Limb (tissue), 2 donors: ENCODE results near the gene TP53.
A peak's percentile ranks its signal among the peaks of the same experiment; 100 is the strongest.

Experiments used
- DNase-seq, 2 donors: peaks; one replicate each; pipeline ENCODE4 v3.0.0-alpha.2; 2016; ENCODE audit errors: extremely low spot score in 2 of 2

The TP53 gene

DNA sequence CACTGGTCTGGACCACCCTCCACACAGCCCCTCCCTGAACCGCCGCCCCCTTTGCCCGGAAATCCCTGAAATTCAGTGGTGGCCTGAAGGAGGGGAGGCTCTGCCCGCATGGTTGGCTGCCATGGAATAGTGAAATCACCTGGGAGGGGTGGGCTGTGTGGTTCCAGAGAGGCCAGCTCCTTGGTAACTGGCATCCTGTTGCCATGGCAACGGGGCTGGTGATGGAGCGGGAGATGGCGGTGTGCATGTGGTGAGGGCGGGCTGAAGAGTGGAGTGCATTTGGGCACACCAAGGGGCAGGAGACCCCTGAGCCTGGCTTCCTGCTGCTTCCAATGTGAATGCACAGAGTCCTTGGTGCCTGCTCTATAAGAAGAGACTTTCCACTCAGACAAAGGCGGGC is 20.2 kb upstream of the TP53 start:
- DNase-seq = no peak

DNA sequence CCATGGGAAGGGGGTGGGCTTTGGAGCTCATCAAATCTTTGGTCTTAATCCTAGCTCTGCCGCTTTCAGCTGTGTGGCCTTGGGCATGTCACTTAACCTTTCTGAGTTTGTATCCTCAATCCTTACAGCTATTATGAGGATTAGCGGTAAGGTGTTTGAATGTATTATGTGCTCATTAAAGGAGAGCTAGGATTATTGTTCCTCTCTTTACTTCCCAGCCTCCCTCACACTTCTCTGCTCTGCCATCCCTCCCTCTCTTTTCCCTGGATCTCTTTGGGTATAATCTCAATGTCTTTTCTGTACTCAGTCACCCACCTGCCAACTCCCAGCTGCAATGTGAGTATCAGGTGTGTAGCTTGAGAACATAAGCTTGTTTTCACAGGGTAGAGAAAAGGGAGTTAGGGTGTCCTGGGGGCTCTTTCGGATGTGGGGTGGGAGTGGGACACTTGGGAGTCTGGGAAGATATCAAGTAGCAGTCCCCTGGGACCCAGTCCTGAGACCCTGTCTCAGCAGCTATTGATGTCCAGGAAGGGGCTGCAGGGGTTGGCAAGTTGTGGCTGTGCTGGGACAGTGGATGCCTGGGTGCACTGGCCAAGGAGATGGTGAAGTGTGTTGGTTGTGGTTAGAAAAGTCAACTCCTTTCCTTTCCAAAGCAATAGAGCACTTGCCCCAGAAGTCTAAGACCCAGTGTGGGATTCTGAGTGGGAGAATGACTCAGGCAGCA is 19.5 kb upstream of the TP53 start:
- no peak for DNase-seq

DNA sequence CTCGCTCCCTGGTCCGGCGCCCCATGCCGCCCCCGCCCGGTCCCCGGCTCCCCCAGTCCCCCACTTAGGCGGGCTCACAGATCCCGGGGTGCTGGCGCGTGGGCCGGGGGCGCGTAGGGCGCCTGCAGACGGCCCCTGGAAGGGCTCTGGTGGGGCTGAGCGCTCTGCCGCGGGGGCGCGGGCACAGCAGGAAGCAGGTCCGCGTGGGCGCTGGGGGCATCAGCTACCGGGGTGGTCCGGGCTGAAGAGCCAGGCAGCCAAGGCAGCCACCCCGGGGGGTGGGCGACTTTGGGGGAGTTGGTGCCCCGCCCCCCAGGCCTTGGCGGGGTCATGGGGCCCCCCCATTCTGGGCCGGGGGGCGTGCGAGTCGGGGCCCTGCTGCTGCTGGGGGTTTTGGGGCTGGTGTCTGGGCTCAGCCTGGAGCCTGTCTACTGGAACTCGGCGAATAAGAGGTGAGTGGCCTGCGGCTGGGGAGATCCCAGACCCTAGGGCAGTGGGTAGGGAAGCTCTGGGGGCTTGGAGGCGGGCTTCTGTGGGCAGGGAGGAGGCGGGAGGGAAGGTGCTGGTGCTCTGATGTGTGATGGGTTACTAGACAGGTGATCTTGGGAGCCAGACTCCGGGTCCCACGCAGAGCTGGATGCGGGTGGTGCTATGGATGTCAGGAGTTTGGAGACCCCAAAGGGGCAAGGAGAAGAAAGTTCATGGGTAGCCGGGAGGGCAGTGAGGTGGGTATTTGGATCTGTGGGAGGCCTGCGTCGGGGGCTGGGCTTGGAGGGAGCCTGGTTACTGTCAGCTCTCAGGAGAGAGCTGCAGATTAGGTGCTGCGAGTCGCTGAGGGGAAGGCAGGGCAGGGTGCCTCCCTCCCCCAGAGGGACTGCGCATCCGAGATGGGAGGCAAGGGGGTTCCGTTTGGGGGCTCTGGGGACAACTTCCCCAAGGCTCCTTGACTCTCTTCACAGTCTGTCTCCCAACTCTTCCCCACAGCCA is 18.3 kb upstream of the TP53 start:
- no peak for DNase-seq

DNA sequence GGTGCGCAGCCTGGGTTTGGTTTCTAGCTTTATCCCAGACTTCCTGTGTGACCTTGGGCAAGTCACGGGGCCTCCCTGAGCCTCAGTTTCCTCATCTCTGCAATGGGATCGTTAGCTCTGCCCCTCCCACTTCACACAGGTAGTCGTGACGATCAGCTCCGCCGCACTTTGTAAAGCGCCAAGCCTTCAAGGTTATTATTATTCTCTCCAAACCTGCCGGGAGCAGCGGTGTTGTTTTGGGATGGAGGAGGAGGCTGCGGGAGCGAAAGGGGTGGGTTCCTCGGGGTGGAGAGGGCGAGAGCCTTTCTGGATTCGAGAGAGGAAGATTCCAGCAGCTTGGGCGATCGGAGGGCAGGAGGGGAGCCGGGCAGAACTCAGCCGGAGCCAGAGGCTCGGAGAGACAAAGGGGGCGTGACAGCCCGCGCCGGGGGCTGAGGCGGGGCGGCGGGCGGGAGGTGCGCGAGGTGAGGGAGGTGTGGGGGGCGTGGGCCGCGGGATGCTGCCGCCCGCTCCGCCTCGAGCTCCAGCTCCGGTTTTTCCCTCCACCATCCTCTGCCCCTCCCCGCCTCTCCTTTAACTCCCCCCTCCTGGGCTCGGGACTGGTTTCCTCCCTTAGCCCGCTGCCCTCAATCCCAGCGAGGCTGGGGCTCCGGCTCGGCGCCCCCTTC is 17.4 kb upstream of the TP53 start, which contains the start of gene EFNB3:
Gene EFNB3, plus strand, starts transcription at position 602 of the 668 bp plus-strand sequence. CDS start 397 bp downstream, outside the sequence.
- peak; percentile 58 to 87 for DNase-seq

DNA sequence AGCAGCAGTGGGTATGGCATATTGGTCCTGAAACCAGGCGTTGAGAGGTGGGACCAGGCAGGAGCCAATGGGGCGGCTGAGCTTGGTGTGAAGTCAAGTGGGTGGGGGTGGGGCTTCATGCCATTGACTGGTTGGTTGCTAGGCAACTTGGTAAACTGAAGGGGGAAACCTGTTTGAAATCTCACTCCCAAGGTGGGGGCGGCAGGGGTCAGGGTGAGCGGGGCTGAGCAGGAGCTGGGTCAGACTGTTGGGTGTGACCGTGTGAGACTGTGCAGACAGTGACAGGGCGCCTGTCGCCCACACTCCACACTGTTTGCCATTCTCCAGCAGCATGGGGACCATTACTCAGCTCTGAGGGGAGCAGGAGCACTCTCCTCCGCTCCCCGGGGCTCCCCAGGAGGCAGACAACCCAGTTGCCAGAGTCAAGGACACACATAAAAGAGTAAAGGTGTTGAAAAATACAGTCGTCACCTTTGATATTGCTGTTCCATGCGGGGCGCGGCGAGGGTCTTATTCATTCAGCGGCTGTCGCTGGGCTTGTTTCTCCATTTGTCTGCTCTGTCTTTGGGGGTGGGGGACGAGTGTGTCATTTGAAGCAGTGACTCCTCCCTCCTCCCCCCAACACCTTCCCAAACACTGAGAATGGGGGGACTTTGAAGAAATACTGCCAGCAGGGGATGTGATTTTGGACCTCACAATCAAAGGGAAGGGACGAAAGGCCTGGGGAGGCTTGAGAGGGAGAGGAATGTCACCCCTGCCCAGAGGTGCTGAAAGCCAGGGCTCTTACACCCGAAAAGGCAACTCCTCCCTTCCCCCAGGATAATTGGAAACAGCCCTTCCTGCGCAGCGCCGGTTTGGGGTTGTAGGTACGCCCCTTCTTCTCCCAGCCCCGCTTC is 16.5 kb upstream of the TP53 start:
- peak; percentile 70 to 86 for DNase-seq

DNA sequence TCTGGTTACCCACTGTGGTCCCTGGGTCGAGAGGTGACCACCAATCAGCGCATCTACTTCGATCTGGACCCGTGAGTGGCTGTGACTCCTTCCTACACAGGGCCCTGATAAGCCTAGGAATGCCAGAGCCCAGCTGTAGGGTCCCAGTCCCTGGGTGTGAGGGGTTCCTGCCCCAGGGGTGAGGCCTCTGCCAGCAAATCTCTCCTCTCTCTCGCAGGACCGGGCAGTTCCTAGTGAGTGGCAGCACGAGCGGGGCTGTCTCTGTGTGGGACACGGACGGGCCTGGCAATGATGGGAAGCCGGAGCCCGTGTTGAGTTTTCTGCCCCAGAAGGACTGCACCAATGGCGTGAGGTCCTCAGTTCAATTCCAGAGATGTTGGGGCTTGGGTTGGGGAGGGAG is 15.5 kb upstream of the TP53 start:
- no peak for DNase-seq

DNA sequence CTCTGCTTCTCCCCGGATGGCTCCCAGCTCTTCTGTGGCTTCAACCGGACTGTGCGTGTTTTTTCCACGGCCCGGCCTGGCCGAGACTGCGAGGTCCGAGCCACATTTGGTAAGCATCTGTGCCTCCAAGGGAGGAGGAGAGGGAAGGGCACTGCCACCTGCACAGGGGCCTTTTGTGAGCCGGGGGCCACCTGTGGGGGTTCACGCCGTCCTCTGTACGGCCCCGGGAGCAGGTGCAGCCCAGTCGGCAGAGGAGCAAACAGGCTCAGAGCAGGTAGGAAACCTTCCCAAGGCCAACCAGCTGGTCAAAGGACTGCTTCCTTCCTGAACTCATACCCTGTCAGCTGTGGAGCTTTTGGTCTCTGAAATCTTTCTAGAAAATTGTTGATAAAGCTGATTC is 14.4 kb upstream of the TP53 start:
- no peak for DNase-seq

DNA sequence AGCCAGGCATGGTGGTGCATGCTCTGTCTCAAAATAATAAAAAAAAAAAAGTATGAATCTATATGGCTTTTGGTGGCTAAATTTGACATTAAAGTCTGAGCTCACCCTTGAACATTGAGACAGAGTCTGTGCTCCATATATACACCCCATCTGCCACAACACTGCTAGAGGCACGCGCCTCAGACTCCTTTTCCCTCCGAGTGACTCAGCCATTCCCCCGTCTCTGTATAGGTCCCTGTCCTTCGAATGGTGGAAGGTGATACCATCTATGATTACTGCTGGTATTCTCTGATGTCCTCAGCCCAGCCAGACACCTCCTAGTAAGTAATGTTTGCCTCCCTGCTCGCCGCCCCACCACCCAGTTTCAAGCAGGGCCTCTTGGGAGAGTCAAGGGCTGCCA is 13.2 kb upstream of the TP53 start:
- DNase-seq = no peak

DNA sequence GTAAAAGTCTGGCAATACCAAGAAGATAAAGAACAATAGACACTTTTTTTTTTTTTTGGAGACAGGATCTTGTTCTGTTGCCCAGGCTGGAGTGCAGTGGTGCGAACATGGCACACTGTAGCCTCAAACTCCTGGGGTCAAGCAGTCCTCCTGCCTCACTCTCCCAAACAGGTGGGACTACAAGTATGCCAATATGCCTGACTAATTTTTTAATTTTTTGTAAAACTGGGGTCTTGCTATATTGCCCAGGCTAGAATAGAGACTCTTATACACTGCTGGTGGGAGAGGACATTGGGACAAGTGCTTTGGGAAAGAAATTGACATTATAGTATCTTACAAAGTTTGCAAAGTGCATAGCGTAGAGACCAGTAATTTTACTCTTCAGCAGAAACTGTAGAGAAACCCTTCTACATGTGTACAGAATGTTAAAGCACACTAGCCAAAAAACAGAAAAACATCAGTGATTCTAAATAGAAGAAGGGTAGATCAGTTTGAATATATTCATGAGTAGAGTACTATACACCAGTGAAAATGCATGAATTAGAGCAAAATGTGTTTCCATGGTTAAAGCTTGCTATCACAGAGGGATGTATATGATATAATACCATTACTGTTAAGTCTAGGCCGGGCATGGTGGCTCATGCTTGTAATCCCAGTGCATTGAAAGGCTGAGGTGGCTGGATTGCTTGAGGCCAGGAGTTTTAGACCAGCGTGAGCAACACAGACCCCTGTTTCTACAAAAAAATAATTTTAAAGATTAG is 10.7 kb upstream of the TP53 start:
- no peak for DNase-seq

DNA sequence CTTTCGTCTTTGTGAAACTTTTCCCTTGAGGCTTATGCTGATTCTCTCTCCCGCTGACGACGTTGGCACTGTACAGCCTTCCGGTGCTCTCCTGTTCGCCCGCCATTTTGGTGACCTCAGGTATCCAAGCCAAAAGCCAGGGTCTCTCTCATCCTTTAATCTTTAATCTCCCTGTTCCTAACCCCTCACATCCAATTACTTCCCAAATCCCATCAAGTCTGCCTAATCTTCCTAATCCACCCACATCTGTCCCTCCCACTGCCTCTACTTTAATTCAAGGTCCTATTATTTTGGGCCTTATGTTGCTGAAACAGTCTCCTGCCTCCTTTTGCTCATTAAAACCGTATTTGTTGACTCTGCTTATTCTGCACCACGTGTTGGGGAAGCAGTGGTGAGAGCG is 8.3 kb upstream of the TP53 start:
- DNase-seq = no peak

DNA sequence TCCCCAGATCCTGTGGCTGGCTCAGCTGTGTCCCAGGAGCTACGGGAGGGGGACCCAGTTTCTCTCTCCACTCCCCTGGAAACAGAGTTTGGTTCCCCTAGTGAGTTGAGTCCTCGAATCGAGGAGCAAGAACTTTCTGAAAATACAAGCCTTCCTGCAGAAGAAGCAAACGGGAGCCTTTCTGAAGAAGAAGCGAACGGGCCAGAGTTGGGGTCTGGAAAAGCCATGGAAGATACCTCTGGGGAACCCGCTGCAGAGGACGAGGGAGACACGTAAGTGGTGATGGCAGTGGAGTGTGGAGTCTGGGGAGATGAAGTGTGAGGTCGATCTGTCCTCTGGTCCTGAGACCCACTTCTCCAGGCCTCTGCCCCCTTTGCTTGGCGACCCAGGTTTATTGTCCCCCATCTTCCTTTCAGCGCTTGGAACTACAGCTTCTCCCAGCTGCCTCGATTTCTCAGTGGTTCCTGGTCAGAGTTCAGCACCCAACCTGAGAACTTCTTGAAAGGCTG is 1.6 kb upstream of the TP53 start:
- DNase-seq = no peak

DNA sequence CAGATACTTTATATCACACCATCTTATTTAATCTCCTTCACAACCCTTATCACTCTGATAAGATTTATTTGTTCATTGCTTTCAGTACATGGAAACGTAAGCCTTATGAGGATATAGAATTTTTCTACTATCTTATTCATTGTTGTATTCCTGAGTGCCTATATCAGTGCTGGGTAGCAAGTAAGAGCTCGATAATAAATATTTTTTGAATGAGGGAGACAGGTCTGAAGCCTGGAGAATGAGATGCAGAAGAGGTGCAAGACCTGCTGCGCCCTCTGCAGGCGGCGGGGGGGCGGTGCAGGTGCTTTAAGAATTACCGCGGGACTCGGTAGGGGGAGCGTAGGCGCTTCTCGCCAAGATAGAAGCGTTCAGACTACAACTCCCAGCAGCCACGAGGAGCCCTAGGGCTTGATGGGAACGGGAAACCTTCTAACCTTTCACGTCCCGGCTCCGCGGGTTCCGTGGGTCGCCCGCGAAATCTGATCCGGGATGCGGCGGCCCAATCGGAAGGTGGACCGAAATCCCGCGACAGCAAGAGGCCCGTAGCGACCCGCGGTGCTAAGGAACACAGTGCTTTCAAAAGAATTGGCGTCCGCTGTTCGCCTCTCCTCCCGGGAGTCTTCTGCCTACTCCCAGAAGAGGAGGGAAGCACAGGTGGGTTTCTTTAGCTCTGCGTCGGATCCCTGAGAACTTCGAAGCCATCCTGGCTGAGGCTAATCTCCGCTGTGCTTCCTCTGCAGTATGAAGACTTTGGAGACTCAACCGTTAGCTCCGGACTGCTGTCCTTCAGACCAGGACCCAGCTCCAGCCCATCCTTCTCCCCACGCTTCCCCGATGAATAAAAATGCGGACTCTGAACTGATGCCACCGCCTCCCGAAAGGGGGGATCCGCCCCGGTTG is 868 bp upstream of the TP53 start, which contains the start of gene WRAP53:
Gene WRAP53, plus strand, starts transcription at position 570 of the 900 bp plus-strand sequence. Its CDS starts 172 bp downstream, at position 742.
- DNase-seq = peak; percentile 99

DNA sequence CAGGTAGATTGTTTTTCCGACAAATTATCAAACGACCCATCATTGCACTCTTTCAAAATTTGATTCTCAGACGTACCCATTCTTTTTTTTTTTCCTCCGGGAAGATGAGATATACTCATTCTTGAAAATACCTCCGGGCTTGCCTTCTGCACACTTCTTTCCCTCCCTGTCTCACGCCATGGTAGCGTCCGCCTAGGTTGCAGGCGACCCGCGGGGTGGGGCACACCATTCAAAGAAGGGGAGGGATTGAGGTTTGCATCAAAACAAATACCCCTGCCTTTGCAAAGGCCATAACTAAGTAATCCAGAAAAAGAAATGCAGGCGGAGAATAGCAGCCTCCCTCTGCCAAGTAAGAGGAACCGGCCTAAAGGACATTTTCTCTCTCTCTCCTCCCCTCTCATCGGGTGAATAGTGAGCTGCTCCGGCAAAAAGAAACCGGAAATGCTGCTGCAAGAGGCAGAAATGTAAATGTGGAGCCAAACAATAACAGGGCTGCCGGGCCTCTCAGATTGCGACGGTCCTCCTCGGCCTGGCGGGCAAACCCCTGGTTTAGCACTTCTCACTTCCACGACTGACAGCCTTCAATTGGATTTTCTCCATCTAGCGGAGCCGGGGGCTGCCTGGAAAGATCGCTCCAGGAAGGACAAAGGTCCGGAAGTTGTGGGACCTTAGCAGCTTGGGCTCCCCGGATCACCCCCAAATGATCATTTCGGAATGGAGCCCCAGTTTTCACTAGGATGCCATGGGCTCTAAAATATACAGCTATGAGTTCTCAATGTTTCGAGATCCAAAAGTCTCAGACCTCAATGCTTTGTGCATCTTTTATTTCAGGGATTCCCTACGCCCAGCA is 843 bp downstream of the TP53 start:
- DNase-seq = peak; percentile 84 to 90

DNA sequence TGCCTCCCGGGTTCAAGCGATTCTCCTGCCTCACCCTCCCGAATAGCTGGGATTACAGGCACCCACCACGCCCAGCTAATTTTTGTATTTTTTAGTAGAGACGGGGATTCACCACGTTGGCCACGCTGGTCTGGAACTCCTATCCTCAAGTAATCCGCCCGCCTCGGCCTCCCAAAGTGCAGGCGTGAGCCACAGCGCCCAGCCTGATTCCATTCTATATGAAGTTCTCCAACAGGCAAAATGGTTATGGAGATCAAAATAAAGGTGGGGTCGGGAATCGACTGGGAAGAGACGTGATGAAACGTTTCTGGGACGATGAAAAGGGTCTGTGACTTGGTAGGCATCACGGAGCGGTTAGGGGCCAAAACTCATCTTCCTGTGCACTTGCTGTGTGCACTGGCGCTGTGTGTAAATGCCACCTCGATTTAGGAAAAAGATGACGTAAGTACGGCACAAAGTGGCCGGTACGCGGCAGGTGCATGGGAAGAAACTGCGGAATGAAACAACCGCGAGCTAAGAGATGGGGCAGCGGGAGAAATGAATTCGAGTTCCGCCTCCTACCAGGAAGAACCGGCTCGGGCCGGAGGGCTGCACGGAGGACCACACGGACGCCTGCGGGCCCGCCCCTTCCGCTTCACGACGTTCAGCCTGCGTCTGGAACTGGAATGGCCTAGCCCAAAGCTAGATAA is 1.6 kb downstream of the TP53 start:
- peak; percentile 95 to 96 for DNase-seq

DNA sequence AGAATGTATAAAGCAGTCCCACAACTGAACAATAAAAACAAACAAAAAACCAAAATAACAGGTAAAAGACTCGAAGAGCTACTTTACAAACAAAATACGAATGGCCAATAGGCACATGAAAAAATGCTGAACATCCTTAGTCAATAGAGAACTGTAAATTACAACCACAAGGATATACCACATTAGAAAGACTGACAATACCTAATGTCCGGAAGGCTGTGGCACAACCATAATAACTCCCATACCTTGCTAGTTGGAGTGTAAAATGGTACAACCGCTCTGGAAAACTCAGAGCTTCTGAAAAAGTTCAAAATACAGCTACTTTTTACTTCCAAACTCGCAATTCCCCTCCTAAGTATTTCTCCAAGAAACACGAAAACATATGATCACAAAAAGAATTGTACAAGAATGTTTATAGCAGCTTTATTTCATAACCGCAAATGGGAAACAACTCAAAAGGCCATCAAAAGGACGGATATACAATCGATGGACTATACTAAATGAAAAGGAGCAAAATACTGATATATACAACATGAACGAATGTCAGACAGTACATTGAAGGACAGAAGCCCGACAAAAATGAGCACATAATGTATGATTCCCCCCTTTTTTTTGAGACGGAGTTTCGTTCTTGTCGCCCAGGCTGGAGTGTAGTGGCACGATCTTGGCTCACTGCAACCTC is 2.3 kb downstream of the TP53 start:
- DNase-seq = no peak

DNA sequence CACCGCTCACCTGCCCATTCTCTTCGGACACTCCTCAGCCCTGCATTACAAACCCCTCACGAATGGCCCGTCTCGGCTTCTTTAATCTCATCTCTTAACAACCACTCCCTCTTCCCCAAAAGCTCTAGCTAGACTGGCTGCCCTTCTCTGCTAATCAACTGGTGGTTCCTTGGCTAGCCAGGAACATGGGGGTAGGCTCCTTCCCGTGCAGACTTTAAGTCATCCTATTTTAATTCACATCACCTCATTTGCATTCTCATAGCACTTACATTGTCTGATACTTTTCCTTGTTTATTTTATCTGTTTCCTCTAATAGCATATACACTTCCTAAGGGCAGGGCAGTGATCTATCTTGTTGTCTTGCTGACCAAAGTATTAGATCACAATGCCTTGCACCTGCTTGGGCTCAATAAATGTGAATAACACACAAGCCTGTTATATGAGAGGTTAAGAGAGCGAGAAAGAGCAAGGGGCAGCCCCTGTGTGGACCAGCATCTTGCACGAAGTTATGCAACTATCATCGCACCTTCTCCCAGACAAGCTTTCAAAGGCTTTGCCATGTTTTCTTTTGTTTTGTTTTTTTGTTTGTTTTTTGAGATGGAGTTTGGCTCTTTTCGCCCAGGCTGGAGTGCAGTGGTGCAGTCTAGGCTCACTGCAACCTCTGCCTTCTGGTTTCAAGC is 9.8 kb downstream of the TP53 start:
- DNase-seq = no peak
